A549 (cell line): ENCODE measurements around the gene KRTAP5-8. TPM values are rescaled to one million over a fixed set of nuclear protein-coding genes. Genes with fewer than 3 reads are reported as not detected.

ENCODE experiments used
- ATAC-seq, 2 experiments: fragments of 200-7000 bp in 1 of 2; fragments of >200 bp in 1 of 2; cut with Nextera tagmentation in 1 of 2; cut with Tn5 transposase in 1 of 2; 3 replicates each; pipeline versions ENCODE4 v1.8.0 to v1.9.1; 2018 to 2020; ENCODE audit warnings: mild to moderate bottlenecking in 1 of 2, moderate library complexity in 1 of 2
- CTCF ChIA-PET: fragments of 300-600 bp; sonication (Branson Sonifier 250); formaldehyde crosslinking; extraction: SDS; loops from one replicate; lab custom pipeline; 2021; ENCODE audit warnings: antibody characterized with exemption, inconsistent platforms; lab: Yijun Ruan, JAX
- POLR2A ChIA-PET: fragments of 350-600 bp; formaldehyde crosslinking; extraction: SDS; loops from one replicate; lab custom pipeline; 2021; ENCODE audit warnings: antibody characterized with exemption, inconsistent platforms; lab: Yijun Ruan, JAX
- DNase-seq, 2 experiments: peaks; one replicate each; pipeline versions ENCODE4 v3.0.0 to v3.0.0-alpha.2; 2011 to 2016; ENCODE audit warnings: low read depth in 1 of 2, low spot score in 1 of 2
- FAIRE-seq: peaks from 2 replicates; lab custom pipeline; 2011; peaks lifted over from hg19 to GRCh38; lab: Jason Lieb, UNC
- H3K27ac ChIP-seq, 2 experiments: fragments of >200 bp; sonication (Bioruptor Twin); formaldehyde crosslinking; 3 replicates each; pipeline ENCODE4 v1.5.1; 2016 to 2017
- H3K4me1 ChIP-seq: fragments of >200 bp; sonication (Bioruptor Twin); formaldehyde crosslinking; 3 replicates; pipeline ENCODE4 v1.6.1; 2016
- H3K4me2 ChIP-seq: fragments of >200 bp; sonication (Bioruptor Twin); formaldehyde crosslinking; 3 replicates; pipeline ENCODE4 v1.6.1; 2016
- H3K4me3 ChIP-seq: fragments of >200 bp; sonication (Bioruptor Twin); formaldehyde crosslinking; 3 replicates; pipeline ENCODE4 v1.5.1; 2016
- H3K9me3 ChIP-seq: fragments of >200 bp; sonication (Bioruptor Twin); formaldehyde crosslinking; 3 replicates; pipeline ENCODE4 v1.6.1; 2016
- BHLHE40 ChIP-seq: IDR thresholded peaks from 2 replicates; pipeline ENCODE4 v1.6.1; 2012; ENCODE audit warnings: low read depth, low read length, inconsistent platforms
- CEBPB ChIP-seq, 2 experiments: fragments of >200 bp in 1 of 2; sonication (Bioruptor Twin) in 1 of 2; formaldehyde crosslinking in 1 of 2; IDR thresholded peaks; 2 replicates each; pipeline ENCODE4 v1.6.1; 2012 to 2016
- CHD4 ChIP-seq: fragments of 200-600 bp; sonication (generic); IDR thresholded peaks from 2 replicates; pipeline ENCODE4 v1.6.1; 2016; ENCODE audit warnings: antibody characterized with exemption, mild to moderate bottlenecking, borderline replicate concordance
- EHF ChIP-seq: fragments of 250-450 bp; sonication (Bioruptor Pico); IDR thresholded peaks from 2 replicates; pipeline ENCODE4 v1.5.0; 2020; ENCODE audit warnings: mild to moderate bottlenecking
- ESRRA ChIP-seq: fragments of 150-350 bp; IDR thresholded peaks from 2 replicates; pipeline ENCODE4 v1.6.1; 2014; ENCODE audit warnings: mild to moderate bottlenecking, low read length, borderline replicate concordance
- FOSL2 ChIP-seq, 2 experiments: fragments of 450-650 bp in 1 of 2; fragments of >200 bp in 1 of 2; sonication (Bioruptor Twin) in 1 of 2; formaldehyde crosslinking; IDR thresholded peaks; 2 replicates each; pipeline versions ENCODE4 v1.5.0 to v1.6.1; 2016 to 2020; ENCODE audit warnings: mild to moderate bottlenecking in 1 of 2, moderate library complexity in 1 of 2
- GATA3 ChIP-seq: IDR thresholded peaks from 2 replicates; pipeline ENCODE4 v1.6.1; 2012; ENCODE audit warnings: borderline replicate concordance
- HOXA7 ChIP-seq: fragments of 250-450 bp; sonication (Bioruptor Pico); IDR thresholded peaks from 2 replicates; pipeline ENCODE4 v1.5.0; 2020; ENCODE audit warnings: mild to moderate bottlenecking, moderate library complexity
- JUN ChIP-seq, 2 experiments: fragments of >200 bp; sonication (Bioruptor Twin); formaldehyde crosslinking; IDR thresholded peaks; 2 replicates in 1 of 2; 3 replicates in 1 of 2; pipeline ENCODE4 v1.6.1; 2016 to 2017
- MAZ ChIP-seq: fragments of 150-350 bp; IDR thresholded peaks from 2 replicates; pipeline ENCODE4 v1.6.1; 2014; ENCODE audit warnings: antibody characterized with exemption, low read depth, low read length, borderline replicate concordance
- PHF8 ChIP-seq: fragments of 200-600 bp; sonication (generic); IDR thresholded peaks from 2 replicates; pipeline ENCODE4 v1.6.1; 2016; ENCODE audit warnings: low read depth, mild to moderate bottlenecking, antibody characterized with exemption, moderate library complexity, borderline replicate concordance
- POLR2AphosphoS2 ChIP-seq: conservative IDR thresholded peaks from 2 replicates; pipeline ENCODE4 v1.6.1; 2012; ENCODE audit warnings: low read length, improper control_type of control experiment, inconsistent platforms
- RAD21 ChIP-seq, 2 experiments: fragments of >200 bp in 1 of 2; sonication (Bioruptor Twin) in 1 of 2; formaldehyde crosslinking in 1 of 2; IDR thresholded peaks in 1 of 2; conservative IDR thresholded peaks in 1 of 2; 2 replicates in 1 of 2; 3 replicates in 1 of 2; pipeline ENCODE4 v1.6.1; 2012 to 2018; ENCODE audit warnings: inconsistent platforms in 1 of 2
- RARB ChIP-seq: fragments of 250-450 bp; sonication (Bioruptor Pico); IDR thresholded peaks from 2 replicates; pipeline ENCODE4 v1.8.0; 2021; ENCODE audit warnings: mild to moderate bottlenecking, moderate library complexity
- REST ChIP-seq: fragments of 200-600 bp; sonication (generic); IDR thresholded peaks from 2 replicates; pipeline ENCODE4 v1.6.1; 2016; ENCODE audit warnings: antibody characterized with exemption, mild to moderate bottlenecking, moderate library complexity
- SREBF2 ChIP-seq: fragments of 450-650 bp; IDR thresholded peaks from 2 replicates; pipeline ENCODE4 v1.6.1; 2014; ENCODE audit warnings: mild to moderate bottlenecking, moderate library complexity
- TFCP2L1 ChIP-seq: fragments of 250-450 bp; sonication (Bioruptor Pico); IDR thresholded peaks from 2 replicates; pipeline ENCODE4 v1.5.0; 2021; ENCODE audit warnings: mild to moderate bottlenecking
- TP53 ChIP-seq: fragments of 250-450 bp; sonication (Bioruptor Pico); IDR thresholded peaks from 2 replicates; pipeline ENCODE4 v1.5.0; 2021; ENCODE audit warnings: mild to moderate bottlenecking, moderate library complexity
- WGBS: methylation state at CpG from one replicate; pipeline ENCODE4 v1.1.6; 2017; ENCODE audit errors: missing lambda C conversion rate; 5-methylcytosine and 5-hydroxymethylcytosine counted together
- polyA plus RNA-seq, 4 experiments: library from polyadenylated mRNA; depleted of rRNA in 3 of 4; stranded (reverse); fragments of >200 nt; fragmentation: RNase III in 1 of 4; extraction: RNeasy Plus Mini Kit Qiagen cat#74134 plus additional on column Dnase treatment in 1 of 4; gene quantifications; 2 replicates in 3 of 4; 3 replicates in 1 of 4; pipeline ENCODE4 v1.2.3, GENCODE V29; 2011 to 2017
- TF ChIP-seq, protein P1 (sequence below): fragments of 250-450 bp; sonication (Bioruptor Pico); IDR thresholded peaks from 2 replicates; pipeline ENCODE4 v1.5.0; 2020; ENCODE audit warnings: low read depth, mild to moderate bottlenecking, moderate library complexity
- TF ChIP-seq, protein P2 (sequence below): fragments of >200 bp; sonication (Bioruptor Twin); formaldehyde crosslinking; IDR thresholded peaks from 3 replicates; pipeline ENCODE4 v1.5.1; 2016
- TF ChIP-seq, protein P3 (sequence below): fragments of >200 bp; sonication (Bioruptor Twin); formaldehyde crosslinking; IDR thresholded peaks from 3 replicates; pipeline ENCODE4 v1.6.1; 2016

The KRTAP5-8 gene
- polyA plus RNA-seq, 2 of the 4 experiments (the other 2 are of a cell fraction) = not detected

DNA sequence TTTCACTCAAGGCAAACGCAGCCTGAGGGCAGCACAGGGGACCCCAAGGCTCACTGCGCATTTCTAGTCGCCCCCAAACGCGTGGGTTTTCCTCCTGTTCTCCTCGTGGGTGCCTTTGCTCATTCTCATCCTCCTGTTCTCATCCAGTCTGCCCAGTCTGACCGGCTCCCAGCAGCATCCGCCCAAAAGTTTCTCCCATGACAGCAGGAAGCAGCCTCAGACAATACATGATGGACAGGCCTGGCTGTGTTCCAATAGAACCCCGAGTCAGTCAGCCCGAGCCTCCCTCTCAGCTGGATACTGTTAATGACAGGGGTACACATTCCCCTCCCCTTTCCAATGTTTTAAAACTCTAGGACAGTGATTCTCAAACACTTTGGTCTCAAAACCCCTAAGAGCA is 33.3 kb upstream of the KRTAP5-8 start:
- POLR2A ChIA-PET = no interaction called here
- Histone ChIP-seq H3K4me3 (no peak overlapping the region), H3K9me3 (0 out of 3 replicates have a peak, but pooled peaks cover 1% of the 10 kb centered on the region), H3K4me1 (peaks cover 11% of the 10 kb centered on the region)
- TF ChIP-seq EHF (CRISPR knock-in tag) (no peak), GATA3 (no peak)
- TF ChIP-seq, protein P1, sequence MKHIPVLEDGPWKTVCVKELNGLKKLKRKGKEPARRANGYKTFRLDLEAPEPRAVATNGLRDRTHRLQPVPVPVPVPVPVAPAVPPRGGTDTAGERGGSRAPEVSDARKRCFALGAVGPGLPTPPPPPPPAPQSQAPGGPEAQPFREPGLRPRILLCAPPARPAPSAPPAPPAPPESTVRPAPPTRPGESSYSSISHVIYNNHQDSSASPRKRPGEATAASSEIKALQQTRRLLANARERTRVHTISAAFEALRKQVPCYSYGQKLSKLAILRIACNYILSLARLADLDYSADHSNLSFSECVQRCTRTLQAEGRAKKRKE (CRISPR knock-in tag) = no peak
- TF ChIP-seq, all 56 proteins: peak for 0
- CTCF ChIA-PET = interaction anchor here (0.9 kb wide), 1 partner anchor 11 kb away, joined by 4 read pairs; no protein-coding TSS in a partner anchor
- DNase-seq = no peak
- Histone ChIP-seq H3K27ac (no peak overlapping the region), H3K4me2 (no peak overlapping the region)
- WGBS = 84% methylated on average over 10 of the region's 10 CpGs
- no peak for FAIRE-seq
- no peak for ATAC-seq

DNA sequence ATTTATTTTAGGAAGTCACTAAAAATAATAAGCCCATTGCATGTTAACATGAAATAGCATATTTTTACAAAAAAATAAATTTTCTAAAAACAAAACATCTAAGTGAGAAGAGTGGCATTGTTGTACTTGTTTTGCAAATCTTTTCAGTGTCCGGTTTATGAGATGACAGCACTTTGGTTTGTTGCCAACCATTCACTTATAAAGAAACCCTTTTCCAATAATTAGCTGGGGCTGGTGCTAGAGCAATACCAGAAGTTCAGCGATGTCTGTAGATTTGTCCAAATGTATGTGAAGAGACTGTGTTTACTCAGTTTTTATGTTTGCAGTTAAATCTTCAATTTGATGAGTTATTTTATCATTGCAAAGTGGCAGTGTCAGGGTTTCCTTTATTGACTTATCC is 32.8 kb upstream of the KRTAP5-8 start:
- no peak for FAIRE-seq
- peaks cover 8% of the 10 kb centered on the region for H3K4me1 ChIP-seq
- TF ChIP-seq RAD21 (conservative IDR thresholded peaks at IDR 0.05 in 1 of 2, IDR thresholded peaks at IDR 0.05 in 1 of 2) (no peak), SREBF2 (no peak), RARB (CRISPR knock-in tag) (no peak), PHF8 (no peak), MAZ (no peak), CEBPB (IDR thresholded peaks at IDR 0.05) (no peak), GATA3 (no peak), TP53 (CRISPR knock-in tag) (no peak), REST (no peak), BHLHE40 (no peak), JUN (IDR thresholded peaks at IDR 0.05) (no peak), HOXA7 (CRISPR knock-in tag) (no peak), ESRRA (no peak), CHD4 (no peak), POLR2AphosphoS2 (no peak), TFCP2L1 (CRISPR knock-in tag) (no peak), FOSL2 (IDR thresholded peaks at IDR 0.05) (no peak), FOSL2 (CRISPR knock-in tag; IDR thresholded peaks at IDR 0.05) (no peak)
- TF ChIP-seq, protein P2, sequence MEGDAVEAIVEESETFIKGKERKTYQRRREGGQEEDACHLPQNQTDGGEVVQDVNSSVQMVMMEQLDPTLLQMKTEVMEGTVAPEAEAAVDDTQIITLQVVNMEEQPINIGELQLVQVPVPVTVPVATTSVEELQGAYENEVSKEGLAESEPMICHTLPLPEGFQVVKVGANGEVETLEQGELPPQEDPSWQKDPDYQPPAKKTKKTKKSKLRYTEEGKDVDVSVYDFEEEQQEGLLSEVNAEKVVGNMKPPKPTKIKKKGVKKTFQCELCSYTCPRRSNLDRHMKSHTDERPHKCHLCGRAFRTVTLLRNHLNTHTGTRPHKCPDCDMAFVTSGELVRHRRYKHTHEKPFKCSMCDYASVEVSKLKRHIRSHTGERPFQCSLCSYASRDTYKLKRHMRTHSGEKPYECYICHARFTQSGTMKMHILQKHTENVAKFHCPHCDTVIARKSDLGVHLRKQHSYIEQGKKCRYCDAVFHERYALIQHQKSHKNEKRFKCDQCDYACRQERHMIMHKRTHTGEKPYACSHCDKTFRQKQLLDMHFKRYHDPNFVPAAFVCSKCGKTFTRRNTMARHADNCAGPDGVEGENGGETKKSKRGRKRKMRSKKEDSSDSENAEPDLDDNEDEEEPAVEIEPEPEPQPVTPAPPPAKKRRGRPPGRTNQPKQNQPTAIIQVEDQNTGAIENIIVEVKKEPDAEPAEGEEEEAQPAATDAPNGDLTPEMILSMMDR = no peak
- TF ChIP-seq, protein P3, sequence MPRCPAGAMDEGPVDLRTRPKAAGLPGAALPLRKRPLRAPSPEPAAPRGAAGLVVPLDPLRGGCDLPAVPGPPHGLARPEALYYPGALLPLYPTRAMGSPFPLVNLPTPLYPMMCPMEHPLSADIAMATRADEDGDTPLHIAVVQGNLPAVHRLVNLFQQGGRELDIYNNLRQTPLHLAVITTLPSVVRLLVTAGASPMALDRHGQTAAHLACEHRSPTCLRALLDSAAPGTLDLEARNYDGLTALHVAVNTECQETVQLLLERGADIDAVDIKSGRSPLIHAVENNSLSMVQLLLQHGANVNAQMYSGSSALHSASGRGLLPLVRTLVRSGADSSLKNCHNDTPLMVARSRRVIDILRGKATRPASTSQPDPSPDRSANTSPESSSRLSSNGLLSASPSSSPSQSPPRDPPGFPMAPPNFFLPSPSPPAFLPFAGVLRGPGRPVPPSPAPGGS = no peak
- TF ChIP-seq, all 56 proteins: peak for 0
- Histone ChIP-seq H3K9me3 (0 out of 3 replicates have a peak, but pooled peaks cover 6% of the 10 kb centered on the region), H3K27ac (no peak overlapping the region), H3K4me3 (no peak overlapping the region), H3K4me2 (no peak overlapping the region)
- ATAC-seq (no peak), DNase-seq (no peak)
- ChIA-PET POLR2A (no interaction called here), CTCF (no interaction called here)
- WGBS = 62% methylated on average over 2 of the region's 2 CpGs
